NCI-H2196 (cell line): ENCODE data around the gene EDN2.
A peak's percentile ranks its signal among the peaks of the same experiment; 100 is the strongest.

Experiments
- DNase-seq: peaks from one replicate; lab custom pipeline; 2025; ENCODE audit not compliant: unreplicated experiment; lab: John Stamatoyannopoulos, UW

The EDN2 gene

GRCh38 chr1:41467673-41468072, 16.8 kb downstream of the EDN2 start:
- no peak for DNase-seq

- DNase-seq, result peak; percentile 75
Observed at GRCh38 chr1:41466146-41466545, 18.3 kb downstream of the EDN2 start.

- DNase-seq, result no peak
Observed at GRCh38 chr1:41465741-41466140, 18.7 kb downstream of the EDN2 start.

- no peak for DNase-seq
Observed at GRCh38 chr1:41464885-41465284, 19.6 kb downstream of the EDN2 start.

- DNase-seq, result no peak
Observed at GRCh38 chr1:41463516-41463915, 21.0 kb downstream of the EDN2 start.

GRCh38 chr1:41462680-41463004, 21.8 kb downstream of the EDN2 start:
- DNase-seq, result no peak

- DNase-seq, result peak; percentile 42
Observed at GRCh38 chr1:41461790-41462679, 22.4 kb downstream of the EDN2 start.

GRCh38 chr1:41456847-41457540, 27.5 kb downstream of the EDN2 start:
- DNase-seq, result no peak

GRCh38 chr1:41455479-41456332, 28.8 kb downstream of the EDN2 start:
- no peak for DNase-seq

GRCh38 chr1:41454406-41454805, 30.1 kb downstream of the EDN2 start:
- DNase-seq, result peak; percentile 49

- no peak for DNase-seq
Observed at GRCh38 chr1:41452704-41453290, 31.7 kb downstream of the EDN2 start.

GRCh38 chr1:41450747-41451285, 33.7 kb downstream of the EDN2 start:
- DNase-seq, result no peak

- no peak for DNase-seq
Observed at GRCh38 chr1:41449326-41449921, 35.1 kb downstream of the EDN2 start.

- DNase-seq, result peak; percentile 41
Observed at GRCh38 chr1:41448821-41449220, 35.7 kb downstream of the EDN2 start.

GRCh38 chr1:41447995-41448770, 36.3 kb downstream of the EDN2 start:
- DNase-seq, result no peak

- DNase-seq, result no peak
Observed at GRCh38 chr1:41446851-41447610, 37.5 kb downstream of the EDN2 start.

GRCh38 chr1:41444785-41445184, 39.7 kb downstream of the EDN2 start:
- DNase-seq, result peak; percentile 34

- DNase-seq, result no peak
Observed at GRCh38 chr1:41444246-41444645, 40.2 kb downstream of the EDN2 start.

- DNase-seq, result peak; percentile 25
Observed at GRCh38 chr1:41442697-41443251, 41.7 kb downstream of the EDN2 start.
